GM23248 (cell line): ENCODE measurements around the gene KLHL14.

Experiments
- EZH2 ChIP-seq: fragments of 200-600 bp; sonication (generic); IDR thresholded peaks from 2 replicates; pipeline ENCODE4 v1.6.1; 2018; ENCODE audit warnings: antibody characterized with exemption, mild to moderate bottlenecking; ENCODE audit not compliant: insufficient read depth, poor library complexity, severe bottlenecking
- EZH2phosphoT487 ChIP-seq: fragments of 200-600 bp; sonication (generic); IDR thresholded peaks from 2 replicates; pipeline ENCODE4 v1.6.1; 2018; ENCODE audit warnings: antibody characterized with exemption, moderate library complexity, mild to moderate bottlenecking, low read depth; ENCODE audit not compliant: insufficient read depth

GRCh38 chr18:32629292-32629691, 143.5 kb downstream of the KLHL14 start:
- TF ChIP-seq EZH2 (no peak), EZH2phosphoT487 (no peak)
